HUES64 (cell line): ENCODE results near the gene SLC2A9.

Experiments used
- H3K27ac ChIP-seq: 2 replicates; pipeline ENCODE4 v1.7.0; 2013; ENCODE audit warnings: low read depth, low read length, inconsistent platforms
- H3K27me3 ChIP-seq: 2 replicates; pipeline ENCODE4 v1.6.1; 2013; ENCODE audit warnings: mild to moderate bottlenecking, low read length; ENCODE audit not compliant: insufficient read depth
- H3K36me3 ChIP-seq: 2 replicates; pipeline ENCODE4 v1.6.1; 2013; ENCODE audit warnings: mild to moderate bottlenecking, low read length; ENCODE audit not compliant: insufficient read depth
- H3K4me1 ChIP-seq: 2 replicates; pipeline ENCODE4 v1.6.1; 2013; ENCODE audit warnings: mild to moderate bottlenecking, low read length, moderate library complexity; ENCODE audit not compliant: insufficient read depth
- H3K4me3 ChIP-seq: 2 replicates; pipeline ENCODE4 v1.5.1; 2013; ENCODE audit warnings: mild to moderate bottlenecking, low read length, moderate library complexity
- H3K9ac ChIP-seq: 2 replicates; pipeline ENCODE4 v1.6.1; 2013; ENCODE audit warnings: mild to moderate bottlenecking, low read depth, low read length
- H3K9me3 ChIP-seq: 2 replicates; pipeline ENCODE4 v1.6.1; 2013; ENCODE audit warnings: low read depth, low read length; ENCODE audit not compliant: insufficient read depth
- WGBS: fragments of 150-250, 120-280 bp; methylation state at CpG from one replicate; pipeline ENCODE4 v1.1.7; 2013; ENCODE audit warnings: missing lambda C conversion rate; 5-methylcytosine and 5-hydroxymethylcytosine counted together

Gene SLC2A9

GRCh38 chr4:10055871-10056270, 34.6 kb upstream of the SLC2A9 start:
- Histone ChIP-seq H3K27ac (no peak overlapping the region), H3K4me3 (no peak overlapping the region), H3K9me3 (no peaks in the 10 kb centered on the region), H3K4me1 (peaks cover 3% of the 10 kb centered on the region; the same call in 1 of the 2 replicates), H3K27me3 (no peaks in the 10 kb centered on the region), H3K9ac (no peak overlapping the region), H3K36me3 (no peaks in the 10 kb centered on the region)
- WGBS: 94% methylated on average over 4 of the region's 4 CpGs

GRCh38 chr4:10054571-10055041, 33.3 kb upstream of the SLC2A9 start:
- Histone ChIP-seq H3K27me3 (no peaks in the 10 kb centered on the region), H3K27ac (no peak overlapping the region), H3K36me3 (no peaks in the 10 kb centered on the region), H3K9ac (no peak overlapping the region), H3K4me1 (peaks cover 14% of the 10 kb centered on the region), H3K9me3 (no peaks in the 10 kb centered on the region), H3K4me3 (no peak overlapping the region)
- WGBS: 90% methylated on average over 4 of the region's 4 CpGs

GRCh38 chr4:10053635-10054453, 32.5 kb upstream of the SLC2A9 start:
- Histone ChIP-seq H3K4me3 (no peak overlapping the region), H3K9me3 (no peaks in the 10 kb centered on the region), H3K36me3 (no peaks in the 10 kb centered on the region), H3K27me3 (no peaks in the 10 kb centered on the region), H3K9ac (no peak overlapping the region), H3K4me1 (peaks cover 14% of the 10 kb centered on the region), H3K27ac (no peak overlapping the region)
- WGBS: 91% methylated on average over 7 of the region's 8 CpGs

- H3K4me3 ChIP-seq: no peak overlapping the region
- no peak overlapping the region for H3K27ac ChIP-seq
Observed at GRCh38 chr4:10051517-10052135, 30.3 kb upstream of the SLC2A9 start.

GRCh38 chr4:10050721-10051120, 29.4 kb upstream of the SLC2A9 start:
- no peak overlapping the region for H3K27ac ChIP-seq
- H3K36me3 ChIP-seq: no peaks in the 10 kb centered on the region
- H3K9ac ChIP-seq: no peak overlapping the region
- H3K27me3 ChIP-seq: no peaks in the 10 kb centered on the region
- H3K4me3 ChIP-seq: no peak overlapping the region
- 90% methylated on average over 5 of the region's 5 CpGs for WGBS
- peaks cover 14% of the 10 kb centered on the region for H3K4me1 ChIP-seq
- no peaks in the 10 kb centered on the region for H3K9me3 ChIP-seq

More at GRCh38 chr4:10051517-10052135, 30.3 kb upstream of the SLC2A9 start:
- Histone ChIP-seq H3K4me1 (peaks cover 14% of the 10 kb centered on the region), H3K36me3 (no peaks in the 10 kb centered on the region), H3K9me3 (no peaks in the 10 kb centered on the region), H3K9ac (no peak overlapping the region), H3K27me3 (no peaks in the 10 kb centered on the region)
- WGBS: 86% methylated on average over 11 of the region's 11 CpGs

GRCh38 chr4:10050261-10050661, 29.0 kb upstream of the SLC2A9 start:
- Histone ChIP-seq H3K4me3 (no peak overlapping the region), H3K9me3 (no peaks in the 10 kb centered on the region), H3K9ac (no peak overlapping the region), H3K36me3 (no peaks in the 10 kb centered on the region), H3K27me3 (no peaks in the 10 kb centered on the region), H3K4me1 (peaks cover 14% of the 10 kb centered on the region), H3K27ac (no peak overlapping the region)
- WGBS: 72% methylated on average over 3 of the region's 3 CpGs

- Histone ChIP-seq H3K4me1 (peaks cover 14% of the 10 kb centered on the region), H3K9ac (no peak overlapping the region), H3K9me3 (no peaks in the 10 kb centered on the region), H3K27me3 (no peaks in the 10 kb centered on the region), H3K4me3 (no peak overlapping the region), H3K36me3 (no peaks in the 10 kb centered on the region), H3K27ac (no peak overlapping the region)
- 88% methylated on average over 4 of the region's 4 CpGs for WGBS
Observed at GRCh38 chr4:10048941-10049697, 27.8 kb upstream of the SLC2A9 start.

- H3K27ac ChIP-seq: no peak overlapping the region
- no peak overlapping the region for H3K4me3 ChIP-seq
- no peaks in the 10 kb centered on the region for H3K27me3 ChIP-seq
- peaks cover 14% of the 10 kb centered on the region for H3K4me1 ChIP-seq
- H3K9me3 ChIP-seq: no peaks in the 10 kb centered on the region
- no peaks in the 10 kb centered on the region for H3K36me3 ChIP-seq
- no peak overlapping the region for H3K9ac ChIP-seq
- WGBS: 97% methylated on average over 5 of the region's 5 CpGs
Observed at GRCh38 chr4:10047967-10048366, 26.7 kb upstream of the SLC2A9 start.

GRCh38 chr4:10046471-10046870, 25.2 kb upstream of the SLC2A9 start:
- Histone ChIP-seq H3K36me3 (no peaks in the 10 kb centered on the region), H3K9ac (no peak overlapping the region), H3K27me3 (no peaks in the 10 kb centered on the region), H3K4me1 (peaks cover 14% of the 10 kb centered on the region), H3K9me3 (peaks cover 6% of the 10 kb centered on the region; the same call in 1 of the 2 replicates), H3K4me3 (no peak overlapping the region), H3K27ac (no peak overlapping the region)
- WGBS: 90% methylated on average over 3 of the region's 3 CpGs

GRCh38 chr4:10045481-10045880, 24.2 kb upstream of the SLC2A9 start:
- Histone ChIP-seq H3K9ac (no peak overlapping the region), H3K27me3 (no peaks in the 10 kb centered on the region), H3K9me3 (peaks cover 6% of the 10 kb centered on the region; the same call in 1 of the 2 replicates), H3K36me3 (no peaks in the 10 kb centered on the region), H3K4me3 (no peak overlapping the region), H3K27ac (no peak overlapping the region), H3K4me1 (peaks cover 7% of the 10 kb centered on the region)
- 100% methylated on average over 1 of the region's 1 CpG for WGBS

GRCh38 chr4:10041036-10041435, 19.7 kb upstream of the SLC2A9 start:
- Histone ChIP-seq H3K9me3 (peaks cover 6% of the 10 kb centered on the region; the same call in 1 of the 2 replicates), H3K4me3 (no peak overlapping the region), H3K27ac (no peak overlapping the region), H3K4me1 (no peaks in the 10 kb centered on the region), H3K9ac (no peak overlapping the region), H3K27me3 (no peaks in the 10 kb centered on the region), H3K36me3 (no peaks in the 10 kb centered on the region)
- 81% methylated on average over 6 of the region's 6 CpGs for WGBS
